Measurements from ENCODE around the gene RASGRF2. TPM values are rescaled to one million over a fixed set of nuclear protein-coding genes. Genes with fewer than 3 reads are reported as not detected.

RASGRF2 gene
- total and polyA plus RNA-seq, 10 donors: 0.74 to 13.9 (median 8.8) TPM

- WGBS, 5 donors: 69 to 96% (median 82%) methylated on average over 4 of the region's 4 CpGs
- H3K9me3 ChIP-seq: peaks cover 0 to 10% (median 0%) of the 10 kb centered on the region in 8 donors
- no peak for DNase-seq
- no peaks in the 10 kb centered on the region for H3K27me3 ChIP-seq (replicated peaks in 1 of 7)
- intact Hi-C loops (cut with DNase I; ENCODE audit: low total_unique reads): no loop called here
- no peaks in the 10 kb centered on the region for H3K4me1 ChIP-seq
- H3K36me3 ChIP-seq: no peaks in the 10 kb centered on the region
- H3K4me3 ChIP-seq: no peak overlapping the region
- no peak for TF ChIP-seq POLR2AphosphoS5 (IDR thresholded peaks at IDR 0.05)
- TF ChIP-seq CTCF (IDR thresholded peaks at IDR 0.05 in 8 of 11, conservative IDR thresholded peaks at IDR 0.05 in 3 of 11): no peak
- no peak for TF ChIP-seq POLR2A (IDR thresholded peaks at IDR 0.05)
- no peak overlapping the region for H3K27ac ChIP-seq
Measured at GRCh38 chr5:81140441-81140840, 180.3 kb downstream of the RASGRF2 start.

GRCh38 chr5:81140943-81141342 lies 180.8 kb downstream of the RASGRF2 start:
- Histone ChIP-seq H3K9me3 (peaks cover 0 to 7% (median 0%) of the 10 kb centered on the region in 8 donors), H3K27me3 (replicated peaks in 1 of 7) (no peaks in the 10 kb centered on the region), H3K4me3 (no peak overlapping the region), H3K27ac (no peak overlapping the region), H3K4me1 (no peaks in the 10 kb centered on the region), H3K36me3 (no peaks in the 10 kb centered on the region)
- WGBS, 5 donors: 73 to 91% (median 84%) methylated on average over 1 of the region's 1 CpG
- intact Hi-C loops (cut with DNase I; ENCODE audit: low total_unique reads): no loop called here
- TF ChIP-seq CTCF (IDR thresholded peaks at IDR 0.05 in 8 of 11, conservative IDR thresholded peaks at IDR 0.05 in 3 of 11) (no peak), POLR2AphosphoS5 (IDR thresholded peaks at IDR 0.05) (no peak), POLR2A (IDR thresholded peaks at IDR 0.05) (no peak)
- no peak for DNase-seq

- 77 to 91% (median 83%) methylated on average over 3 of the region's 3 CpGs for WGBS, 5 donors
- DNase-seq: no peak
- no peaks in the 10 kb centered on the region for H3K9me3 ChIP-seq
- no peaks in the 10 kb centered on the region for H3K27me3 ChIP-seq (replicated peaks in 1 of 7)
- intact Hi-C loops (cut with DNase I; ENCODE audit: low total_unique reads): no loop called here
- H3K27ac ChIP-seq: no peak overlapping the region
- TF ChIP-seq POLR2AphosphoS5 (IDR thresholded peaks at IDR 0.05) (no peak), POLR2A (IDR thresholded peaks at IDR 0.05) (no peak), CTCF (IDR thresholded peaks at IDR 0.05 in 8 of 11, conservative IDR thresholded peaks at IDR 0.05 in 3 of 11) (no peak)
- no peaks in the 10 kb centered on the region for H3K36me3 ChIP-seq
- no peak overlapping the region for H3K4me3 ChIP-seq
- H3K4me1 ChIP-seq: no peaks in the 10 kb centered on the region
Measured at GRCh38 chr5:81142108-81142507, 181.9 kb downstream of the RASGRF2 start.

- TF ChIP-seq POLR2A (IDR thresholded peaks at IDR 0.05) (no peak), POLR2AphosphoS5 (IDR thresholded peaks at IDR 0.05) (no peak), CTCF (IDR thresholded peaks at IDR 0.05 in 8 of 11, conservative IDR thresholded peaks at IDR 0.05 in 3 of 11) (no peak)
- WGBS, 5 donors: 70 to 92% (median 85%) methylated on average over 8 of the region's 8 CpGs
- intact Hi-C loops (cut with DNase I; ENCODE audit: low total_unique reads): no loop called here
- DNase-seq: no peak
- no peak overlapping the region for H3K4me3 ChIP-seq
- H3K9me3 ChIP-seq: no peaks in the 10 kb centered on the region
- H3K36me3 ChIP-seq: no peaks in the 10 kb centered on the region
- H3K4me1 ChIP-seq: no peaks in the 10 kb centered on the region
- H3K27me3 ChIP-seq (replicated peaks in 1 of 7): no peaks in the 10 kb centered on the region
- no peak overlapping the region for H3K27ac ChIP-seq
Measured at GRCh38 chr5:81145329-81145935, 185.3 kb downstream of the RASGRF2 start.

All from spleen (tissue), 11 donors.